K562 (cell line): ENCODE measurements around the gene CNNM3. TPM values are rescaled to one million over a fixed set of nuclear protein-coding genes. Genes with fewer than 3 reads are reported as not detected.

Experiments
- ARID2 ChIP-seq: fragments of 450-650 bp; IDR thresholded peaks from 2 replicates; pipeline ENCODE4 v1.6.1; 2017; ENCODE audit warnings: antibody characterized with exemption, mild to moderate bottlenecking
- CBX1 ChIP-seq: sonication (generic); IDR thresholded peaks from 2 replicates; pipeline ENCODE4 v1.6.1; 2016; ENCODE audit warnings: antibody characterized with exemption, low read depth, mild to moderate bottlenecking
- CBX8 ChIP-seq: fragments of 200-600 bp; sonication (generic); IDR thresholded peaks from 2 replicates; pipeline ENCODE4 v1.6.1; 2012; ENCODE audit warnings: borderline replicate concordance, mixed run types, low read depth, mild to moderate bottlenecking, moderate library complexity, mixed read lengths, low read length, control low read depth, inconsistent platforms; ENCODE audit not compliant: poor library complexity, severe bottlenecking; ENCODE audit errors: extremely low read depth
- FOXP1 ChIP-seq: sonication (generic); formaldehyde crosslinking; IDR thresholded peaks from 2 replicates; pipeline ENCODE4 v1.8.0; 2022; ENCODE audit warnings: mild to moderate bottlenecking, missing genetic modification reagents
- GTF2F1 ChIP-seq: IDR thresholded peaks from 2 replicates; pipeline ENCODE4 v1.6.1; 2011; ENCODE audit warnings: low read depth, low read length, improper control_type of control experiment
- HNRNPL ChIP-seq: fragments of 200-400 bp; formaldehyde crosslinking; IDR thresholded peaks from 2 replicates; pipeline ENCODE4 v1.6.1; 2017; ENCODE audit warnings: low read depth, mild to moderate bottlenecking, low read length
- KAT2B ChIP-seq: IDR thresholded peaks from one replicate; pipeline ENCODE4 v1.6.1; 2012; ENCODE audit warnings: low read depth, mild to moderate bottlenecking, control low read depth, inconsistent platforms, low read length, moderate library complexity
- MAFF ChIP-seq: IDR thresholded peaks from 2 replicates; pipeline ENCODE4 v1.6.1; 2012; ENCODE audit warnings: low read length, improper control_type of control experiment
- NFE2L1 ChIP-seq: fragments of 450-650 bp; IDR thresholded peaks from 2 replicates; pipeline ENCODE4 v1.6.1; 2016; ENCODE audit warnings: missing genetic modification characterization, low read depth, mild to moderate bottlenecking, missing compliant biosample characterization, moderate library complexity, borderline replicate concordance
- NR2F6 ChIP-seq: fragments of 450-650 bp; formaldehyde crosslinking; IDR thresholded peaks from 2 replicates; pipeline ENCODE4 v1.4.0; 2020; ENCODE audit warnings: mild to moderate bottlenecking
- PCBP2 ChIP-seq: fragments of 200-400 bp; formaldehyde crosslinking; IDR thresholded peaks from 2 replicates; pipeline ENCODE4 v1.6.1; 2018; ENCODE audit warnings: low read length, low read depth, mild to moderate bottlenecking, moderate library complexity; ENCODE audit not compliant: poor library complexity, severe bottlenecking
- POLR2H ChIP-seq: IDR thresholded peaks from 2 replicates; pipeline ENCODE4 v1.6.1; 2016; ENCODE audit warnings: missing genetic modification characterization, low read depth, mild to moderate bottlenecking, control low read depth, missing compliant biosample characterization, moderate library complexity
- PTBP1 ChIP-seq: fragments of 200-400 bp; formaldehyde crosslinking; IDR thresholded peaks from 2 replicates; pipeline ENCODE4 v1.6.1; 2017; ENCODE audit warnings: low read depth, low read length
- TARDBP ChIP-seq: fragments of 450-650 bp; IDR thresholded peaks from 2 replicates; pipeline ENCODE4 v1.6.1; 2016
- ZBED1 ChIP-seq: IDR thresholded peaks from 2 replicates; pipeline ENCODE4 v1.6.1; 2014
- ZBTB1 ChIP-seq: sonication (generic); formaldehyde crosslinking; IDR thresholded peaks from 2 replicates; pipeline ENCODE4 v1.8.1; 2023; ENCODE audit warnings: missing genetic modification reagents, low read depth, mild to moderate bottlenecking, borderline replicate concordance
- ZBTB7A ChIP-seq: IDR thresholded peaks from 2 replicates; pipeline ENCODE4 v1.6.1; 2011; ENCODE audit warnings: low read depth, mild to moderate bottlenecking, low read length, moderate library complexity, borderline replicate concordance; ENCODE audit not compliant: control insufficient read depth
- ZNF740 ChIP-seq, 3 experiments: fragments of 200-800 bp in 1 of 3; sonication (Bioruptor generic) in 1 of 3; sonication (generic) in 1 of 3; formaldehyde crosslinking in 1 of 3; IDR thresholded peaks; 2 replicates each; pipeline versions ENCODE4 v1.6.1 to v1.8.0; 2016 to 2022; ENCODE audit warnings: mild to moderate bottlenecking in 2 of 3, missing compliant biosample characterization in 2 of 3, missing genetic modification characterization in 2 of 3, missing genetic modification reagents in 1 of 3
- polyA plus RNA-seq, 8 experiments: library from polyadenylated mRNA; depleted of rRNA in 4 of 8; stranded (reverse) in 5 of 8; unstranded in 3 of 8; fragments of >200 nt; fragmentation: Nextera tagmentation in 2 of 8; fragmentation: Illumina TruSeq in 1 of 8; extraction: Ambion mirVana in 2 of 8; extraction: Trizol in 1 of 8; gene quantifications; 2 replicates each; pipeline versions ENCODE4 v1.2.1 to v1.2.3, GENCODE V29; 2011 to 2014; ENCODE audit warnings: inconsistent platforms in 1 of 8, missing spikeins in 1 of 8
- total RNA-seq, 7 experiments: library from RNA; depleted of rRNA in 6 of 7; stranded (reverse); fragments of >200 nt in 6 of 7; fragmentation: Illumina TruSeq in 2 of 7; extraction: Trizol in 2 of 7; gene quantifications; 2 replicates each; pipeline versions ENCODE4 v1.2.1 to v1.2.3, GENCODE V29; 2011 to 2021; ENCODE audit warnings: low replicate concordance in 1 of 7

CNNM3 gene
- total and polyA plus RNA-seq, 9 of the 15 experiments (the other 6 are each of a cell fraction or from before 2014, with no cell fraction given) = 1.4 to 16.9 (median 6.5) TPM

- TF ChIP-seq PCBP2 (no peak), POLR2H (tag) (no peak), NR2F6 (CRISPR knock-in tag) (no peak), ZBTB7A (peak; percentile 63; the same call in 1 of the 2 replicates), ZBED1 (no peak), FOXP1 (CRISPR knock-in tag) (no peak), HNRNPL (peak; percentile 75), CBX1 (no peak), NFE2L1 (tag) (no peak), GTF2F1 (no peak), PTBP1 (no peak), TARDBP (no peak), ZNF740 (CRISPR knock-in tag; IDR thresholded peaks at IDR 0.05) (peak; percentile 81), ZNF740 (tag; IDR thresholded peaks at IDR 0.05) (peak in 1 of 2 experiments; percentile 74; a peak in 2 of 4 replicates), ARID2 (no peak), KAT2B (no peak), CBX8 (no peak), ZBTB1 (CRISPR knock-in tag) (no peak), MAFF (no peak)
Measured at GRCh38 chr2:96869822-96870625, 54.0 kb downstream of the CNNM3 start, which contains the start of gene SEMA4C (continued).
